Cardiac muscle cell (in vitro differentiated cells and primary cell): ENCODE data around the gene KCNN3. TPM values are rescaled to one million over a fixed set of nuclear protein-coding genes. Genes with fewer than 3 reads are reported as not detected.

Source experiments
- DNase-seq, 2 donors: peaks; one replicate each; pipeline versions ENCODE4 v3.0.0 to v3.0.0-alpha.2; 2010 to 2017; ENCODE audit warnings: low read depth in 1 of 2, low spot score in 1 of 2
- H3K27ac ChIP-seq: fragments of 200-600 bp; sonication (generic); 2 replicates; pipeline ENCODE4 v1.5.1; 2016
- H3K27me3 ChIP-seq: fragments of 200-600 bp; sonication (generic); 2 replicates; pipeline ENCODE4 v1.6.0; 2016; ENCODE audit warnings: control low read depth
- H3K36me3 ChIP-seq: fragments of 200-600 bp; sonication (generic); 2 replicates; pipeline ENCODE4 v1.5.1; 2016; ENCODE audit warnings: control low read depth
- H3K4me1 ChIP-seq: fragments of 200-600 bp; sonication (generic); 2 replicates; pipeline ENCODE4 v1.8.1; 2017; ENCODE audit warnings: low read depth, mild to moderate bottlenecking, mixed run types
- H3K4me3 ChIP-seq: fragments of 200-600 bp; sonication (generic); 2 replicates; pipeline ENCODE4 v1.5.1; 2016; ENCODE audit warnings: mild to moderate bottlenecking
- H3K9me3 ChIP-seq: fragments of 200-600 bp; sonication (generic); 2 replicates; pipeline ENCODE4 v1.5.1; 2017; ENCODE audit warnings: low read depth, mild to moderate bottlenecking, control low read depth
- polyA plus RNA-seq: library from polyadenylated mRNA; unstranded; fragments of >200 nt; fragmentation: Nextera tagmentation; extraction: Ambion mirVana; gene quantifications from 2 replicates; pipeline ENCODE4 v1.2.1, GENCODE V29; 2016
- total RNA-seq: library from RNA; depleted of rRNA; stranded (reverse); fragments of >200 nt; gene quantifications from 2 replicates; pipeline ENCODE4 v1.2.3, GENCODE V29; 2016
- TF ChIP-seq, protein P1 (sequence below): IDR thresholded peaks from 2 replicates; pipeline ENCODE4 v1.5.1; 2012; ENCODE audit warnings: low read depth, mild to moderate bottlenecking, low read length

KCNN3 gene
- total and polyA plus RNA-seq, 2 experiments from 2014 or later = 1.5 to 2.9 TPM

DNA sequence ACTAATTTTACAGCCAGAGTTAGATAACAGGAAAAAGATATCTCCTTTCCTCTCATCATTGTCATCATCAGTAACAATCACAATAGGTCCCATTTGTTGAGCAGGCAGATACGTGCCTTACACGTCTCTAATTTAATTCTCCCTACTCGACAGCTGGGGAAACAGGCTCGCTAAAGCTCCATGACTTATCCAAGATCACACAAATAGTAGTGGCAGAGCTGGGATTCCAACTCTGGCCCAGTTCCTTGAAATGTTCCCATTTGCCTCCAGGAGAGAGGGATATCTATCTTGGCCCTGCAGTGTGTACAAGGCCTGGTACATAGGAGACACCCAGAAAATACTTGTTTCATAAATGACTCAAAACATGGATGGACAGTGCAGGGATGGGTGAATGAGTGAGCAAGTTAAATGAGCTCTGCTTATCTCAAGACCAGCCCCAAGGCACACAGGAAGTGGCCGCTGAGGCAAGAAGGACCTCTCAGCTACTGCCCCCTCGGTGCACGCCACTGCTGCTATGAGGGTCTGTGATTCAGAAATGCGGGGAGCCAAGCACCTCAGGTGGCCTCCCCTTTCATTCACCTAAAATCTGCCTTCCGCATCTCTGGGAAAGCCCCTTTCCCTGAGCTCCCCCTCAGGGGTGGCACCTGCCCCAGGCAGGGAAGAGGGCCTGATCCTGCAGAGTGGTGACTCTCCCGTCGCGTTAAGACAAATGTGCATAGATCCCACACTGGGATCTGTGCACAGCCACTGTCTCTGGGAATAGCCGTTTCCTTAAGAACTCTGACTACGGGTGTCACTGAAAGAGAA lies 3.6 kb downstream of the KCNN3 start:
- DNase-seq = peak in 1 of 2 donors; percentile 38
- Histone ChIP-seq H3K9me3 (no peaks in the 10 kb centered on the region), H3K27ac (no peak overlapping the region), H3K4me3 (no peak overlapping the region), H3K27me3 (peaks cover 36% of the 10 kb centered on the region), H3K4me1 (no peaks in the 10 kb centered on the region), H3K36me3 (no peaks in the 10 kb centered on the region)
- TF ChIP-seq, protein P1, sequence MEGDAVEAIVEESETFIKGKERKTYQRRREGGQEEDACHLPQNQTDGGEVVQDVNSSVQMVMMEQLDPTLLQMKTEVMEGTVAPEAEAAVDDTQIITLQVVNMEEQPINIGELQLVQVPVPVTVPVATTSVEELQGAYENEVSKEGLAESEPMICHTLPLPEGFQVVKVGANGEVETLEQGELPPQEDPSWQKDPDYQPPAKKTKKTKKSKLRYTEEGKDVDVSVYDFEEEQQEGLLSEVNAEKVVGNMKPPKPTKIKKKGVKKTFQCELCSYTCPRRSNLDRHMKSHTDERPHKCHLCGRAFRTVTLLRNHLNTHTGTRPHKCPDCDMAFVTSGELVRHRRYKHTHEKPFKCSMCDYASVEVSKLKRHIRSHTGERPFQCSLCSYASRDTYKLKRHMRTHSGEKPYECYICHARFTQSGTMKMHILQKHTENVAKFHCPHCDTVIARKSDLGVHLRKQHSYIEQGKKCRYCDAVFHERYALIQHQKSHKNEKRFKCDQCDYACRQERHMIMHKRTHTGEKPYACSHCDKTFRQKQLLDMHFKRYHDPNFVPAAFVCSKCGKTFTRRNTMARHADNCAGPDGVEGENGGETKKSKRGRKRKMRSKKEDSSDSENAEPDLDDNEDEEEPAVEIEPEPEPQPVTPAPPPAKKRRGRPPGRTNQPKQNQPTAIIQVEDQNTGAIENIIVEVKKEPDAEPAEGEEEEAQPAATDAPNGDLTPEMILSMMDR = no peak

DNA sequence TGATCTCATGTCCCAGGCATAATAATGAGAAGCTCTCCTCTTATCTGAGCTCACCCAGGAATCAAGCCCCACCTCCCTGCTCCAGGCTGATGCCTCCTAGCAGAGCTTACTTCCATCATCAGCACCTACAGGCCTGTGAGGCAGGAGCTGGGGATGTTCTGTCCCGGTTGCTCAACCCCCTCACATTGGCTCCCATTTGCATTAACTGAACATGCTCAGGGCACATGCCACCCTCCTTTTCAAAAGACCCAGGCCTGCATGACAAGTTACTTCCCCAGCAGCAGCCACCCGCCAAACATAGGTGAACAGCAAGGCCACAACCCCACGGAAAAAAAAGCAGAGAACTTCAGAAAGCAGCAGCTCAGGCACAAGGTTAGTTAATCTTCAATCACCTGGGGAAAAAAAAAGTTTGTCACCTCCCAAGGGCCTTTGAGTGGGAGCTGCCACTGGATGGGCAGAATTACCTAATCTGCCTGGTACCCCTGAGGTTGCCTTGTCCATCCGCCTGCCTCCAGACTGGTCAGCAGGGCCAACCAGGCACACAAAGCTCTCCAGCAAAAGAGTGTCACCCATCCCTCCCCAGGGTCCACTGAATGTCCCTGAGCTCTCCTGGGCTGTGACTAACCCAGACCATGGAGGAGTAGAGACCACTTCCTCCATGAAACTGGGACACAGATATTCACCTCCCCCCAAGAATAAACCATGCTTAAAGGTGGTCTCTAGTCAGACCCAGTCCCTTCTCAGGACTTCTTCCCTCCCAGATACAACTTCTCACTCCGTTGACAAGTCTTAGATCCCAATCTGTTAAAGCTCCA lies 4.4 kb downstream of the KCNN3 start:
- TF ChIP-seq, protein P1 = no peak
- no peak overlapping the region for H3K27ac ChIP-seq
- H3K4me3 ChIP-seq = no peak overlapping the region
- H3K36me3 ChIP-seq = no peaks in the 10 kb centered on the region
- H3K27me3 ChIP-seq = peaks cover 36% of the 10 kb centered on the region
- no peak for DNase-seq
- H3K9me3 ChIP-seq = no peaks in the 10 kb centered on the region
- peaks cover under 1% of the 10 kb centered on the region for H3K4me1 ChIP-seq

DNA sequence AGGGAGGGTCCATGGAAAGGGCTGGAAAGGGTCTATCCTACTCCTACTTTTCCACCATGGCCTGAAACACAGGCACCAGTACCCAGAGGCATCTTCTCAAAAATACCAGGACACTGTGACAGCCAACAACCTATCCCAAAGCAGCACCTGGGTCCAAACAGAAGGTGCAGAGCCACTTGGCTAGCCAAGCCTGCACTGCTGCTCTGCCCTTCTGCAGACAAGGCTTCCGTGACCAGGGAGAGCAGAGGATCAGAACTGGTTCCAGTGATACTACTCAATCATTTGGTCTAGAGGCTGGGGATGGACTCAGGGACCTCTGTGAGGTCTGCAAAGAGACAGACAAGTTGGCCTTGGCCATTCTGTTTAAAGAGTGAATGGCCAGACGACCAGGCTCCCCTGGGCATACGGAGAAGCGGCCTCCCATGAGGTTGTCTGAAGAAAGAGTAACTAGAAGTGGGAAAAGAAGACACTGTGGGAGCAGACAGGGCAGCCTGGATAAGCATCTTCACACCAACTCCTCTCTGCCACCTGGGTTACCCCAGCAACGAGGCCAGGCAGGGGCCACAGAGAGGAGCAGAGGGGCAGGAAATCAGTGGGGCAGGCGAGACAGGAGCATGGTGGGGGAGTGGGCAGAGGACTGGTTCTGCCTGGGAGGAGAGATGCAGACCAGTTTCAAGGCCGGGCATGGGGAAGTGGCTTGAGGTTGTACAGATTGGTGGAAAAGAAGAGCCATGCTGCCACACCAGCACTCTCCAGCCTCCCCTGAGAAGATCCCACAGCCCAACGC lies 5.7 kb downstream of the KCNN3 start:
- no peak overlapping the region for H3K27ac ChIP-seq

GRCh38 chr1:154863315-154864174 lies 6.5 kb downstream of the KCNN3 start:
- Histone ChIP-seq H3K9me3 (no peaks in the 10 kb centered on the region), H3K4me1 (peaks cover 12% of the 10 kb centered on the region), H3K27ac (no peak overlapping the region), H3K36me3 (no peaks in the 10 kb centered on the region), H3K27me3 (peaks cover 27% of the 10 kb centered on the region), H3K4me3 (no peak overlapping the region)
- peak; percentile 48 to 57 for DNase-seq
- TF ChIP-seq, protein P1 = peak; percentile 68

More for the DNA sequence above, 5.7 kb downstream of the KCNN3 start:
- no peaks in the 10 kb centered on the region for H3K9me3 ChIP-seq
- no peaks in the 10 kb centered on the region for H3K36me3 ChIP-seq
- peaks cover 35% of the 10 kb centered on the region for H3K27me3 ChIP-seq
- DNase-seq = no peak
- TF ChIP-seq, protein P1 = no peak
- H3K4me1 ChIP-seq = peaks cover 12% of the 10 kb centered on the region
- H3K4me3 ChIP-seq = no peak overlapping the region
